Osteoblast (primary cell): Measurements from ENCODE around the gene THAP6. TPM values are rescaled to one million over a fixed set of nuclear protein-coding genes. Genes with fewer than 3 reads are reported as not detected.

Experiments
- DNase-seq: peaks from one replicate; pipeline ENCODE4 v3.0.0; 2011; ENCODE audit warnings: low spot score, mixed read lengths; ENCODE audit not compliant: insufficient read length; ENCODE audit errors: missing footprints
- H2AFZ ChIP-seq: 2 replicates; pipeline ENCODE4 v1.6.0; 2011; ENCODE audit warnings: mild to moderate bottlenecking, low read length
- H3K27ac ChIP-seq: 2 replicates; pipeline ENCODE4 v1.5.1; 2011; ENCODE audit warnings: mild to moderate bottlenecking, low read depth, low read length, moderate library complexity
- H3K27me3 ChIP-seq: 2 replicates; pipeline ENCODE4 v1.6.0; 2012; ENCODE audit warnings: mild to moderate bottlenecking, control low read depth, inconsistent platforms, low read length, moderate library complexity; ENCODE audit not compliant: insufficient read depth
- H3K36me3 ChIP-seq: 2 replicates; pipeline ENCODE4 v1.5.1; 2011; ENCODE audit warnings: mild to moderate bottlenecking, low read length, control low read depth, moderate library complexity; ENCODE audit not compliant: insufficient read depth
- H3K4me1 ChIP-seq: 2 replicates; pipeline ENCODE4 v1.5.1; 2011; ENCODE audit warnings: mild to moderate bottlenecking, low read length, control low read depth, moderate library complexity; ENCODE audit not compliant: insufficient read depth
- H3K4me2 ChIP-seq: 2 replicates; pipeline ENCODE4 v1.6.0; 2011; ENCODE audit warnings: mild to moderate bottlenecking, low read length; ENCODE audit not compliant: insufficient read depth
- H3K4me3 ChIP-seq: fragments of 200-600 bp; sonication (generic); 3 replicates; pipeline ENCODE4 v1.5.1; 2012; ENCODE audit warnings: mild to moderate bottlenecking, low read length, inconsistent platforms; ENCODE audit not compliant: insufficient read depth
- H3K79me2 ChIP-seq: 2 replicates; pipeline ENCODE4 v1.6.0; 2012; ENCODE audit warnings: mild to moderate bottlenecking, low read length, control low read depth, inconsistent platforms; ENCODE audit not compliant: insufficient read depth
- H3K9me3 ChIP-seq: 2 replicates; pipeline ENCODE4 v1.5.1; 2011; ENCODE audit warnings: low read depth, low read length, control low read depth
- H4K20me1 ChIP-seq: 2 replicates; pipeline ENCODE4 v1.6.0; 2012; ENCODE audit warnings: mild to moderate bottlenecking, low read length, control low read depth; ENCODE audit not compliant: insufficient read depth
- CTCF ChIP-seq: IDR thresholded peaks from 2 replicates; pipeline ENCODE4 v1.5.1; 2011; ENCODE audit warnings: mild to moderate bottlenecking, low read depth, low read length, moderate library complexity; ENCODE audit errors: extremely low read depth
- total RNA-seq: library from RNA; depleted of rRNA; stranded (reverse); fragments of >200 nt; gene quantifications from 2 replicates; pipeline ENCODE4 v1.2.3, GENCODE V29; 2012

The THAP6 gene
- total RNA-seq, 1 donor, result 17.0 TPM

GRCh38 chr4:75545526-75545925 is 31.3 kb downstream of the THAP6 start:
- no peaks in the 10 kb centered on the region for H3K79me2 ChIP-seq
- no peak overlapping the region for H3K4me2 ChIP-seq
- H2AFZ ChIP-seq, result no peak overlapping the region
- no peak for DNase-seq
- no peaks in the 10 kb centered on the region for H3K27me3 ChIP-seq
- H3K9me3 ChIP-seq, result no peaks in the 10 kb centered on the region
- no peak overlapping the region for H3K4me3 ChIP-seq
- peaks cover 16% of the 10 kb centered on the region for H3K4me1 ChIP-seq
- no peak overlapping the region for H3K27ac ChIP-seq
- H3K36me3 ChIP-seq, result no peaks in the 10 kb centered on the region
- no peaks in the 10 kb centered on the region for H4K20me1 ChIP-seq
- no peak for TF ChIP-seq CTCF

DNA sequence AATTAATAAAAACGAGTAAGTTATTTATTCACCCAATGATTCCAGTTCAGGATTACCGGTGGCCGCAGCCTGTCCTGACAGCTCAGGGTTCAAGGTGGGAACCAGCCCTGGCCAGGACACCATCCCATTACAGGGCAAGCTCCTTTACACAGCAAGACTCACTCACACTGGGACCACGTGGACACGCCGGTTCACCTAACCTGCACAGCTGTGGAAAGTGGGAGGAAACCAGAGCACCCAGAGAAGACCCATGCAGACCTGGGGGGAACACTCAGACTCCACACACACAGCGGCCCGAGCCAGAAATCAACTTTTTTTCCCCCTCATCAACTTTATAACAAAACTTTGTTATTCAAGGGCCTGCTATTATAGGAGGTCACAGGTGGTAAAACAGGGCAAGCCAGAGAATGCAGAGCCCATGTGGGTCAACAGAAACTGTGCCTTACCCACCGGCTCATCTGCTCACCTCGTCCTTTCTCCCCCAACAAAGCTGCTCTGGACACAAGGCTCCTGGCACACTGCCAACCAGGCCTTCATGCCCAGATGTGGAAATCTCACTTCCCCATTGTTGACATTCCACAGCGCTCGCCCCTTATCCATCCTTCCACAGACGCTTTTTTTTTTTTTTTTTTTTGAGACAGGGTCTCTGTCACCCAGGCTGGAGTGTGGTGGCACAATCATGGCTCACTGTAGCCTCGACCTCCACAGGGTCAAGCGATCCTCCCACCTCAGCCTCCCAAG is 33.5 kb downstream of the THAP6 start:
- no peaks in the 10 kb centered on the region for H3K79me2 ChIP-seq
- H3K27ac ChIP-seq, result no peak overlapping the region
- no peaks in the 10 kb centered on the region for H3K27me3 ChIP-seq
- no peaks in the 10 kb centered on the region for H3K36me3 ChIP-seq
- H3K4me1 ChIP-seq, result peaks cover 16% of the 10 kb centered on the region
- no peaks in the 10 kb centered on the region for H4K20me1 ChIP-seq
- H3K9me3 ChIP-seq, result no peaks in the 10 kb centered on the region
- no peak overlapping the region for H2AFZ ChIP-seq
- DNase-seq, result no peak
- no peak for TF ChIP-seq CTCF
- H3K4me3 ChIP-seq, result no peak overlapping the region
- H3K4me2 ChIP-seq, result no peak overlapping the region

GRCh38 chr4:75549019-75549418 is 34.7 kb downstream of the THAP6 start:
- Histone ChIP-seq H4K20me1 (no peaks in the 10 kb centered on the region), H3K4me3 (no peak overlapping the region), H3K9me3 (no peaks in the 10 kb centered on the region), H3K36me3 (no peaks in the 10 kb centered on the region), H3K4me2 (no peak overlapping the region), H3K79me2 (no peaks in the 10 kb centered on the region), H3K27ac (no peak overlapping the region), H3K27me3 (no peaks in the 10 kb centered on the region), H2AFZ (no peak overlapping the region), H3K4me1 (peaks cover 6% of the 10 kb centered on the region)
- TF ChIP-seq CTCF, result no peak
- DNase-seq, result no peak

GRCh38 chr4:75552452-75552851 is 38.2 kb downstream of the THAP6 start:
- Histone ChIP-seq H3K36me3 (no peaks in the 10 kb centered on the region), H3K79me2 (no peaks in the 10 kb centered on the region), H2AFZ (no peak overlapping the region), H3K9me3 (no peaks in the 10 kb centered on the region), H3K4me3 (no peak overlapping the region), H3K27ac (no peak overlapping the region), H4K20me1 (no peaks in the 10 kb centered on the region), H3K27me3 (peaks cover 4% of the 10 kb centered on the region), H3K4me2 (no peak overlapping the region), H3K4me1 (peaks cover 7% of the 10 kb centered on the region)
- no peak for TF ChIP-seq CTCF
- DNase-seq, result no peak
